ENCODE results near the gene GATA5. TPM values are rescaled to one million over a fixed set of nuclear protein-coding genes. Genes with fewer than 3 reads are reported as not detected.

Gene GATA5
- total RNA-seq, 1 experiment from 2014 or later: not detected

GRCh38 chr20:62494980-62495748, 19.4 kb upstream of the GATA5 start:
- Histone ChIP-seq H3K79me2 (ENCODE audit: insufficient read depth, low read length) (no peaks in the 10 kb centered on the region), H3K27ac (ENCODE audit: low read depth, low read length) (no peak overlapping the region; the same call in 1 of the 2 replicates), H3K9me2 (ENCODE audit: insufficient read depth) (no peaks in the 10 kb centered on the region), H3K9ac (ENCODE audit: low read length) (no peak overlapping the region), H3K27me3 (ENCODE audit: insufficient read depth, low read length) (no peaks in the 10 kb centered on the region), H3K36me3 (ENCODE audit: control insufficient read depth in 1 of 2, insufficient read depth in 2 of 2, low read length in 2 of 2) (no peaks in the 10 kb centered on the region), H3K4me2 (ENCODE audit: low read length) (peak overlapping the region; percentile 14; the same call in 1 of the 2 replicates), H3K4me3 (replicated peaks in 1 of 2; ENCODE audit: low read depth in 1 of 2, low read length in 2 of 2) (no peak overlapping the region), H2AFZ (ENCODE audit: low read depth, low read length, poor library complexity, severe bottlenecking) (no peak overlapping the region), H3K4me1 (ENCODE audit: control insufficient read depth in 1 of 2, insufficient read depth in 2 of 2, low read length in 2 of 2) (peaks cover 8 to 24% of the 10 kb centered on the region in 2 experiments; a peak in 3 of 4 replicates), H4K20me1 (ENCODE audit: insufficient read depth) (no peaks in the 10 kb centered on the region), H3K9me3 (ENCODE audit: control insufficient read depth in 1 of 2, insufficient read depth in 1 of 2, low read depth in 1 of 2, low read length in 2 of 2) (no peaks in the 10 kb centered on the region)
- BruUV-seq (replicated peaks): no TSS peak
- ATAC-seq (no peak), DNase-seq (ENCODE audit: low read depth, low spot score) (no peak)
- POLR2A ChIA-PET: no interaction called here
- TF ChIP-seq SIN3A (IDR thresholded peaks at IDR 0.05; ENCODE audit: low read depth): no peak
- TF ChIP-seq ATF3 (IDR thresholded peaks at IDR 0.05): no peak
- TF ChIP-seq, protein P1, sequence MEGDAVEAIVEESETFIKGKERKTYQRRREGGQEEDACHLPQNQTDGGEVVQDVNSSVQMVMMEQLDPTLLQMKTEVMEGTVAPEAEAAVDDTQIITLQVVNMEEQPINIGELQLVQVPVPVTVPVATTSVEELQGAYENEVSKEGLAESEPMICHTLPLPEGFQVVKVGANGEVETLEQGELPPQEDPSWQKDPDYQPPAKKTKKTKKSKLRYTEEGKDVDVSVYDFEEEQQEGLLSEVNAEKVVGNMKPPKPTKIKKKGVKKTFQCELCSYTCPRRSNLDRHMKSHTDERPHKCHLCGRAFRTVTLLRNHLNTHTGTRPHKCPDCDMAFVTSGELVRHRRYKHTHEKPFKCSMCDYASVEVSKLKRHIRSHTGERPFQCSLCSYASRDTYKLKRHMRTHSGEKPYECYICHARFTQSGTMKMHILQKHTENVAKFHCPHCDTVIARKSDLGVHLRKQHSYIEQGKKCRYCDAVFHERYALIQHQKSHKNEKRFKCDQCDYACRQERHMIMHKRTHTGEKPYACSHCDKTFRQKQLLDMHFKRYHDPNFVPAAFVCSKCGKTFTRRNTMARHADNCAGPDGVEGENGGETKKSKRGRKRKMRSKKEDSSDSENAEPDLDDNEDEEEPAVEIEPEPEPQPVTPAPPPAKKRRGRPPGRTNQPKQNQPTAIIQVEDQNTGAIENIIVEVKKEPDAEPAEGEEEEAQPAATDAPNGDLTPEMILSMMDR (IDR thresholded peaks at IDR 0.05 in 2 of 3, conservative IDR thresholded peaks at IDR 0.05 in 1 of 3; ENCODE audit: borderline replicate concordance in 1 of 3, insufficient read depth in 1 of 3, low read depth in 2 of 3, low read length in 2 of 3): no peak
- TF ChIP-seq REST (IDR thresholded peaks at IDR 0.05; ENCODE audit: low read depth): no peak
- TF ChIP-seq CEBPB (IDR thresholded peaks at IDR 0.05; ENCODE audit: low read depth): no peak
- RAD21 ChIA-PET (ENCODE audit: low non-redundant PET in 1 of 2, low total read pairs in 2 of 2, uncharacterized antibody in 2 of 2, unreplicated experiment in 2 of 2): no interaction called here
- CTCF ChIA-PET: interaction anchor here (0.8 kb wide), 1 partner anchor 149 kb away, joined by 3 read pairs; no protein-coding TSS in a partner anchor
- intact Hi-C loops (cut with micrococcal nuclease): no loop called here
